Measurements from ENCODE around the gene CEP120.

The CEP120 gene

DNA sequence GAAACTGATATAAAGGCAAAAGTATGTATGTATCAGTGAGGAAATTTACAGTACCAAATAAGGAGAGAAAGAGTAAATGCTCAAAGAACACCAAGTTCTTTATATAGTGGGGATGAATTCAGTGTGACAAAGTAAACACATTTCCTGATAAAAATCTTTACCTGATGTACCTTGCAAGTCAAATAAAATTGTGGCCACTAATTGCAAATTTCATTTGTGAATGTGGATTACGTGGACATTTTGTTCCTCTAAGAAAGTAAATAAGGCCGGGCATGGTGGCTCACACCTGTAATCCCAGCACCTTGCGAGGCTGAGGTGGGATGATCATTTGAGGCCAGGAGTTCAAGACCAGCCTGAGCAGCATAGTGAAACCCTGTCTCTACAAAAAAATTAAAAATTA is 25.7 kb downstream of the CEP120 start:
- H3K36me3 ChIP-seq (replicated peaks): peaks cover 20% of the 10 kb centered on the region
- in situ Hi-C loops (cut with MboI; ENCODE audit: low sequenced_read_pairs): loop anchor here (25.0 kb wide), 1 partner anchor 215 kb away; no protein-coding TSS in a partner anchor
- DNase-seq (ENCODE audit: low spot score in 2 of 2): no peak

DNA sequence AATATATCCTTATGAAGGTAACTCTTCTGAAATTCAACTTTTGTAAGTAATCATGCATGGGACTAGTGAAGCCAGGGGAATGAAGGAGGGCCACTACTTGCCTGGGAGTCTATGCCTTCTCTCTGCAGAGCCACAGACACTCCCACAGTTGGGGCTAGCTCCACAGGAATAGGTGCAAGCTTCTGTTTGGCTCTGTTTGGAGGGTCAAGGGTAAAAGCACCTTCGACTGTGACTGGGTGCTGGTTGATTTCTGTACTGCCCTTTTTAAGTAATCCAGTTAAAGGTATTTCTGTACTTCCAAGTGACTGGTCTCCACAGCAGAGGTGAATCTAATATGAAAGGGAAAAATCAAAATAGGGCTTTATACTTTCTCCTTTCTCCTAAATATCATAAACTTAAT is 32.2 kb downstream of the CEP120 start:
- H3K36me3 ChIP-seq (replicated peaks): peaks cover 27% of the 10 kb centered on the region
- DNase-seq (ENCODE audit: low spot score in 2 of 2): no peak
- no peaks in the 10 kb centered on the region for H3K27me3 ChIP-seq (ENCODE audit: low read depth)
- in situ Hi-C loops (cut with MboI; ENCODE audit: low sequenced_read_pairs): loop anchor here (25.0 kb wide), 1 partner anchor 221 kb away; no protein-coding TSS in a partner anchor
- no peak overlapping the region for H3K4me3 ChIP-seq
- no peaks in the 10 kb centered on the region for H3K9me3 ChIP-seq
- H3K4me1 ChIP-seq: peaks cover 19% of the 10 kb centered on the region

More for the DNA sequence above, 25.7 kb downstream of the CEP120 start:
- Histone ChIP-seq H3K4me1 (peaks cover 13% of the 10 kb centered on the region), H3K9me3 (no peaks in the 10 kb centered on the region; the same call in 1 of the 2 replicates), H3K27me3 (ENCODE audit: low read depth) (no peaks in the 10 kb centered on the region), H3K4me3 (no peak overlapping the region)

DNA sequence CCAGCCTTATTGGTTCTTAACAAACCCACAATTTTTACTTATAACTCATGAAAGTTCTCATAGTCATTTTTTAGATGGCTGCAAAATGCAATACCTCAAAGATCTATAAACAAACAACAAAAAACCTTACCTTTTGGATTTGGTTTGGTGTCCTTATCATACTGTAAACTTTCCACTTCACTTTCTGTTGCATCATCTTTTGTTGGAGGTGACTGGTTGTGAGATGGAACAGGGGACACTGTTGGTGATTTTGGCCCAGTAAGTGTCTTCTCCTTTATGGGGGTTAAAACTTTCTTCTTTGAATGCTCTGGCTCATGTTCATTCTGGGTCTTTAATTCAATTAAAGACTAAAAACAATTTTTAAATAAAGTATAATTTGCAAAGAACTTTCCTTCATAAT is 33.4 kb downstream of the CEP120 start:
- Histone ChIP-seq H3K27me3 (ENCODE audit: low read depth) (no peaks in the 10 kb centered on the region), H3K4me3 (no peak overlapping the region), H3K36me3 (replicated peaks) (peaks cover 30% of the 10 kb centered on the region), H3K4me1 (peaks cover 13% of the 10 kb centered on the region), H3K9me3 (no peaks in the 10 kb centered on the region)
- no peak for DNase-seq (ENCODE audit: low spot score in 2 of 2)
- in situ Hi-C loops (cut with MboI; ENCODE audit: low sequenced_read_pairs): loop anchor here (25.0 kb wide), 1 partner anchor 223 kb away; no protein-coding TSS in a partner anchor

DNA sequence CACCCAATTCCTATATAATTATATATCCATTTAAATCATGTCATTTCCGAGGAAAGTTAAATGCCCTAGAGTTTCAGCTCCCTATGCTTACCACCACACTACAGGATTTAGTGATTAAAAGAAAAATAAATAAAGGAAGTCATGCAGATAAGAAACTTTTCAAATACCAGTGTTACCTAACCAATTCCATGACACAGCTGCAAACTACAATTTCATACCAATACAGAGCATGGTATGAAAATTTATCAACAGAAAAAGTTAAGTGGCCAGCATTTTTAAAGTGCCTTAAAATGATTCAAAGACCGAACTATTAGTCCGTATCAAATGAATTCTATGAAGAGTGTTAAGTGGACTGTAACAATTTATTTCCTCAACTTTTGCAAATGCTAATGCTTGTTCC is 35.9 kb downstream of the CEP120 start:
- Histone ChIP-seq H3K4me3 (no peak overlapping the region), H3K9me3 (no peaks in the 10 kb centered on the region), H3K4me1 (peaks cover 10% of the 10 kb centered on the region), H3K36me3 (replicated peaks) (peaks cover 27% of the 10 kb centered on the region), H3K27me3 (ENCODE audit: low read depth) (no peaks in the 10 kb centered on the region)
- in situ Hi-C loops (cut with MboI; ENCODE audit: low sequenced_read_pairs): loop anchor here (25.0 kb wide), 1 partner anchor 225 kb away; no protein-coding TSS in a partner anchor
- DNase-seq (ENCODE audit: low spot score in 2 of 2): no peak

DNA sequence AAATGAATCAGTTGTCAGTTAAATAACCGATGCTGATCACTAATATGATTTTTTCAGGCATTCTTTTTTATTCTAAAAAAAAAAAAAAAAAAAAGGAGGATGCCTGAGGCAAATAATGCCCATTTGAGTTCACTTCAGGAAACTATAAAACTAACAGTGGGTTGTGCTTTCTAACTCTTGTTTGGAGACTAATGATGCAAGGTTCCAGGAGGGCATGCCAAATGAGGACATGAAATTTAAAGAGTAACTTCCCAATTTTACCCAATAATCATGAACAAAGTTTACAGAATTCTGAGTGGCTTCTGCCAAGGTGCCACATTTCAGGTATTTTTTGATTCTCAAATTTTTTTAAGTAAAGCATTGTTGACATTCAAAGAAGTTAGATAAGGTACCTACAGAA is 41.0 kb downstream of the CEP120 start:
- H3K4me3 ChIP-seq: no peak overlapping the region
- peaks cover 7% of the 10 kb centered on the region for H3K4me1 ChIP-seq
- in situ Hi-C loops (cut with MboI; ENCODE audit: low sequenced_read_pairs): loop anchor here (25.0 kb wide), 1 partner anchor 230 kb away; no protein-coding TSS in a partner anchor
- H3K27me3 ChIP-seq (ENCODE audit: low read depth): no peaks in the 10 kb centered on the region
- DNase-seq (ENCODE audit: low spot score in 2 of 2): no peak
- H3K36me3 ChIP-seq (replicated peaks): peaks cover 28% of the 10 kb centered on the region
- H3K9me3 ChIP-seq: no peaks in the 10 kb centered on the region

DNA sequence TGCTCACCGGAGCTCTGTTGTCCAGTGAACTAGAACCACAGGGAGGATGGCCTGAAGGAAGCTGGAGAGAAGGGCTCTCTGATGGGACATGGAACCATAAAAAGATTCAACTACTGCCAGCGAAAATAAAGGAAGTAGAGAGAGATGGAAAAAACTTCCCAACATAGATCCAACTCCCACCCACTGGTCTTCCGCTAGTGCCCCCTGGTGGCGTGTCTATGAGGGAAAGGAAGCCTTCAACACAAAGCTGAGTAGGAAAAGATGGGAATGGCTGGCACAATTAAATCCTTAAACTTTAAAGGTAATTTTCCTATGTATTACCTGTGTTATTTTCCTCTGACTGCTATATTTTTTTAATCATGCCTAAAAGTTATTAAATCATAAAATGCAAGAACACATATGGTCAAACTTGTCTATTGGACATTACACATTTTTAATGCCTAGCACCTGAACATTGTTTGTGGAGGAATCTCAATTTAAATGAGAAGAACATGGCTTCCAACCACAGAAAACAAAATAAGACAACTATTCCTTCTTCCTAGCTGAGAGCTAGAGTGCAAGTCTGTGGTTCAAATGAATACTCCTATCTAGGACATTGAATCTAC is 51.5 kb downstream of the CEP120 start:
- peak; percentile 13 to 85 for DNase-seq (ENCODE audit: low spot score in 2 of 2)
- peaks cover 36% of the 10 kb centered on the region for H3K36me3 ChIP-seq (replicated peaks)
- in situ Hi-C loops (cut with MboI; ENCODE audit: low sequenced_read_pairs): no loop called here
- H3K4me1 ChIP-seq: no peaks in the 10 kb centered on the region
- H3K9me3 ChIP-seq: no peaks in the 10 kb centered on the region
- no peaks in the 10 kb centered on the region for H3K27me3 ChIP-seq (ENCODE audit: low read depth)
- H3K4me3 ChIP-seq: no peak overlapping the region

DNA sequence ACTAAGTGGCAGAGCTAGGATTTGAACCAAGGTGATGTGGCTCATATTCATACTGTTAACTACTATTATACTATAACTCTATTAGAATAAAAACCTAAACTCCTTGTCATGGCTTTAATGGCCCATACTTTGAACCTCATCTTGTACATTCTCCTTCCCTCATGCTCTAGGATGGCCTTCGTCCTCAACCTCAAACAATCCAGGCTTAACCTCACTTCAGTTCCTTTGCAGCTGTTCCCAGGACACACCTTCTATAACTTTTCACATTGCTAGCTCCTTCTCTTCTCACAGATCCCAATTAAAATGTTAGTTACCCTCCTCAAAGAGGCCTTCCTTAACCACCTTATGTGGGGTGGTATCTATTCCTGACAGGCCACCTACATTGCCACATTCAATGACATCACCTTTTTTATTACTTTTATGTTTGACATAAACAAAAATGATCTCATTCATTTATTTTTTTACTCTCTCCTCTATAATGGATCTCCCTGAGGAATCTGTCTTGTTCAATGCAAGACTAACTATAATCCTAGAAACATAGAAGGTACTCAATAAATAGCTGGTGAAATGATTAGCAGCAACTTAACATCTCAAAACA is 53.7 kb downstream of the CEP120 start:
- H3K9me3 ChIP-seq: no peaks in the 10 kb centered on the region
- DNase-seq (ENCODE audit: low spot score in 2 of 2): no peak
- H3K4me3 ChIP-seq: no peak overlapping the region
- in situ Hi-C loops (cut with MboI; ENCODE audit: low sequenced_read_pairs): no loop called here
- H3K36me3 ChIP-seq (replicated peaks): peaks cover 28% of the 10 kb centered on the region
- H3K4me1 ChIP-seq: no peaks in the 10 kb centered on the region
- H3K27me3 ChIP-seq (ENCODE audit: low read depth): no peaks in the 10 kb centered on the region

DNA sequence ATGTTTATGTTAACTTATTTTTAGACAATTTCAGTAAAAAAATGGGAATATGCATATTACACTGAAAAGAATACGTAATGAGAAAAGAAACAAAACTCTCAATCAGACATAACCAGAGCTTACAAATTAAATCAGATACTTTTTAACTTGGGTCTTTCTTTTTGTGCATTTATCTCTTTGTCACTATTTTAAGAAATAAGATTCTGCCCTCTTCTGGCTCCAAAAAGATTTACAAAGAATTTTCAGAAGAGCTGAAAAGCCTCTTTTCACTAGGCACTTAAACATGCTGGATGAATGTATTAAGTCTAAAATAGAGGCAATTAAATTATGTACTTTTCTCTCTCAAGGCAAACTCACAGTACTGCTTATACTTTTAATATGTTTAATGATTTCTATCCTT is 55.5 kb downstream of the CEP120 start:
- DNase-seq (ENCODE audit: low spot score in 2 of 2): peak in 1 of 2 experiments; percentile 36

DNA sequence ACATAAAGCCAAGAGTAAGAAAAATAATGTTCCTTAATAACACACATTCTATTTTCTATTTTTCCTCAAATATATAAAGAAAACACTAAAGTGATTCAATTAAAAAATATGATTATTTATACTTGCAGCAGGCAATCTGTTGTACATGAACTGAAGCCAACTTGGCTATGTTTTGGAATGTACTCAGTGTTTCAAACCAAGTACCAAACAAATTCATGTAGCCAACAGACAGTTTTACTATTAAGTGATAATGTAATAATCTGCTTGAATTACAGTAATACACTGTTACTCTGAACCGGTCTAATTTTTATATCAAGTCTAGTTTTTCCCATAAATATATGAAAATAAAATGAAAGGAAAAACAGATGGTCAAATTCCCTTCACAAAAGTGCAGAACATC is 58.0 kb downstream of the CEP120 start:
- in situ Hi-C loops (cut with MboI; ENCODE audit: low sequenced_read_pairs): no loop called here
- H3K36me3 ChIP-seq (replicated peaks): peaks cover 8% of the 10 kb centered on the region; the same call in 1 of the 2 replicates
- H3K9me3 ChIP-seq: no peaks in the 10 kb centered on the region
- H3K4me3 ChIP-seq: no peak overlapping the region
- H3K27me3 ChIP-seq (ENCODE audit: low read depth): no peaks in the 10 kb centered on the region
- H3K4me1 ChIP-seq: peaks cover 2% of the 10 kb centered on the region
- no peak for DNase-seq (ENCODE audit: low spot score in 2 of 2)

More for the DNA sequence above, 55.5 kb downstream of the CEP120 start:
- in situ Hi-C loops (cut with MboI; ENCODE audit: low sequenced_read_pairs): no loop called here
- H3K4me3 ChIP-seq: no peak overlapping the region
- no peaks in the 10 kb centered on the region for H3K27me3 ChIP-seq (ENCODE audit: low read depth)
- H3K9me3 ChIP-seq: no peaks in the 10 kb centered on the region
- H3K36me3 ChIP-seq (replicated peaks): peaks cover 28% of the 10 kb centered on the region
- no peaks in the 10 kb centered on the region for H3K4me1 ChIP-seq

DNA sequence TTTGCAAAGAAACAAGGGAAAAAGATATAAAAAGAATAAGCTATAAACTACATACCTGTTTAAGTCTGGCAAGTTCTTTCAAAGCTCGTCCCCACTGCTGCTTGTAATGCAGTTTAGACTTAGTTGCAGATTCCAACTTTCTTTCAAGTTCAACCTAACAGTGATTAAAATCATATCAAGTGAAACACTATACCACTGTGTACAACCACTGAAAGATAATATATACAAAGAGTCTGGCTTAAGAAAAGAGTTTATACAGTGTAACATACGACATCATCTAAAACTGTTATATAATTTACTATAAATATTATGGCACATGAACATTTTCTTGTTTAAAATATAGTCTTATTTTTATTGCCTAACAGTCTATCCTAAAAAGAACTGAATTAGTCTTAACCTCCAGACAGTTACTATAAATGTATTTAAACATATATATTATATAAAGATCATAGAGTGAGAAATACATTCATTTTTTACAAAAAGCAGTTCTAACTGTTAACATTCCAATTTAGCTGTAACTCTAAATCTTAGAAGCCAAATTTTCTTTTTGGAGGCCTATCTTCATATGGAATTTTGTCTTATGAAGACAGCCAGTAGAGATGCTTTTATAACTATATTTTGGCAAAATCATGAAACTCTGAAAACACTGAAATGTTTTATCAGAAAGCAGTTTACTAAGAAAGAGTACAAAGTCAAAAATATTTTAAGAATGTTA is 58.6 kb downstream of the CEP120 start:
- no peaks in the 10 kb centered on the region for H3K9me3 ChIP-seq
- H3K36me3 ChIP-seq (replicated peaks): peaks cover 8% of the 10 kb centered on the region; the same call in 1 of the 2 replicates
- in situ Hi-C loops (cut with MboI; ENCODE audit: low sequenced_read_pairs): no loop called here

DNA sequence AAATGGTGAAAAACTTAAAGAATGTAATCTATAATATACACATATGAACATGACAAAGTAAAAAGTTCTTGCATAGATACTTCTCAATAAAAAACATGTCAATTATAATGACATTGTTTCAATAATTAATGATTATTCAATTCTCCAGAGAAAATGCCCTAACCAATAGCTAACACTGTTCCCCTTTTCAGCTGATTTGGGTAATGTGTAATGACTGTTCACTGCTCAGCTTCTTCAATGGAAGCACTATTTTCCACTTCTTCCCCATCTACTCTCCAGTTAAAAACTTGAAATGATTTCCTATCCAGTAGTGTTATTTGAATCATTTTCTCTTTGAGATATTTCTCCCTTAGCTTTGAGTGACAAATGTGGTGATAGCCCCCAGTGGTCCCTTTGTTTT is 62.3 kb downstream of the CEP120 start:
- Histone ChIP-seq H3K9me3 (no peaks in the 10 kb centered on the region), H3K4me1 (peaks cover 7% of the 10 kb centered on the region), H3K4me3 (no peak overlapping the region), H3K27me3 (ENCODE audit: low read depth) (no peaks in the 10 kb centered on the region), H3K36me3 (replicated peaks) (peaks cover 4% of the 10 kb centered on the region; the same call in 1 of the 2 replicates)
- no peak for DNase-seq (ENCODE audit: low spot score in 2 of 2)
- in situ Hi-C loops (cut with MboI; ENCODE audit: low sequenced_read_pairs): no loop called here

More for the DNA sequence above, 58.6 kb downstream of the CEP120 start:
- Histone ChIP-seq H3K4me3 (no peak overlapping the region), H3K4me1 (peaks cover 7% of the 10 kb centered on the region), H3K27me3 (ENCODE audit: low read depth) (no peaks in the 10 kb centered on the region)
- DNase-seq (ENCODE audit: low spot score in 2 of 2): no peak

DNA sequence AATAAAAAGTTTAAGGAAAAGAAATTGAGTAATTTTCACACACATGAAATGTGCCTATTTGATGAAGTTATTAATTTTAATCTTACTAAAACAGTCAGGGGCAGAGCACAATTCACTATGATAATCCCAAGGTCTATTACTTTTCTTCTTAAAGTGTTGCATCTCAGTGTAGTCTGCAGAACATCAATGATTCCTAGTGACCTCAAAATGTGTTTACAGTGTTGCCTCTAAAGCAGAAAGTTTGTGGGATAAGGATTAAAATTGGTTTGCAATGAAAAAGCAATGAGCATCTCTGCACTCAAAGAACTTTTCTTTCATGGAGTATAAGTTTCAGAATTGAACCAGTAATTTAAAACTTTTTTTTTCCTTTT is 63.0 kb downstream of the CEP120 start:
- Histone ChIP-seq H3K4me3 (no peak overlapping the region), H3K4me1 (peaks cover 7% of the 10 kb centered on the region), H3K9me3 (no peaks in the 10 kb centered on the region), H3K36me3 (replicated peaks) (peaks cover 4% of the 10 kb centered on the region; the same call in 1 of the 2 replicates), H3K27me3 (ENCODE audit: low read depth) (no peaks in the 10 kb centered on the region)
- DNase-seq (ENCODE audit: low spot score in 2 of 2): no peak
- in situ Hi-C loops (cut with MboI; ENCODE audit: low sequenced_read_pairs): no loop called here

DNA sequence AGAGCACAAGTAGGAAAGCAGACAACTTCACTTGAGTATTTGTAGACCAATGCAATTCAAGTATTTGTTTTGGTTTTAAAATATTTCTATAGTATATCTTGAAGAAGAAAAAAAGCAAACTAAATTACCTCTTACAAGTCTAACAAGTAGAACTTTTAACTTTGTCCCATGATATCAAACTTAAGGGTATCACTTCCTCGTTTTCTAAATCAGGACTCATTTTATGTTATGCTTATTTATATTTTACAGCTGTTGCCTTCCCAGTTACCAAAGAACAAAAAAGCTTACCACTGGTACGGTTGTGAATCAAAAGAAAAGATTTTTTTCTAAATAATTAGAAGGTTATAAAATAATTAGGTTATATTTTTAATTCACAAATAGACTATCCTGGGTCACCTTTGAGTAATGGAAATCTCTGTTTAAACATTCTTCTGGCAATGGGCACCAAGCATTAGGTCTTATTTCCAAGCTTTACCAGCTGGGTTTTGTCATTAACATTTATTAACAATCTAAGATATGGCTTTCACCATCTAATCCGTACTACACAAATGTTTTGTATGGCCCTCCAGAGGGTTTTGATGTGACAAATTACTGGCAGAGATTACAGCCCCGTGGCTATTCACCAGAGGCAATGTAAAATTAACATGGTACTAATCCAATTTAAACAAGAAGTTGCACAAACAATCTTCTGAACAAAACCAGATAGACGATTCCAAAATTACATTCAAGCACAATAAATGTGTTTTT is 63.6 kb downstream of the CEP120 start:
- H3K9me3 ChIP-seq: no peaks in the 10 kb centered on the region
- no peak overlapping the region for H3K4me3 ChIP-seq
- in situ Hi-C loops (cut with MboI; ENCODE audit: low sequenced_read_pairs): no loop called here
- H3K4me1 ChIP-seq: peaks cover 7% of the 10 kb centered on the region
- peak; percentile 43 to 62 for DNase-seq (ENCODE audit: low spot score in 2 of 2)
- no peaks in the 10 kb centered on the region for H3K27me3 ChIP-seq (ENCODE audit: low read depth)
- 0 out of 2 replicates have a peak, but pooled peaks cover 4% of the 10 kb centered on the region for H3K36me3 ChIP-seq (replicated peaks)

Measured in HAP-1 (cell line).